Thyroid gland (tissue), 4 donors: ENCODE data around the gene RANBP1. TPM values are rescaled to one million over a fixed set of nuclear protein-coding genes. Genes with fewer than 3 reads are reported as not detected.

ENCODE experiments used
- DNase-seq, 2 donors: peaks; one replicate each; pipeline ENCODE4 v3.0.0-alpha.2; 2019
- H3K27ac ChIP-seq, 3 donors: fragments of 200-600 bp; sonication (generic); 1 replicate in 2 of 3; 2 replicates in 1 of 3; pipeline ENCODE4 v1.5.1; 2016 to 2019; ENCODE audit warnings: mild to moderate bottlenecking in 1 of 3, moderate library complexity in 1 of 3
- H3K27me3 ChIP-seq: fragments of 200-600 bp; sonication (generic); one replicate; pipeline ENCODE4 v1.5.1; 2019
- H3K36me3 ChIP-seq, 2 donors: fragments of 200-600 bp; sonication (generic); one replicate each; pipeline ENCODE4 v1.5.1; 2016 to 2019
- H3K4me1 ChIP-seq, 2 donors: fragments of 200-600 bp; sonication (generic); one replicate each; pipeline ENCODE4 v1.5.1; 2017 to 2019
- H3K4me3 ChIP-seq, 3 donors: fragments of 200-600 bp; sonication (generic); replicated peaks in 1 of 3; 1 replicate in 2 of 3; 2 replicates in 1 of 3; pipeline ENCODE4 v1.5.1; 2016; ENCODE audit warnings: mild to moderate bottlenecking in 1 of 3
- H3K9me3 ChIP-seq: fragments of 200-600 bp; sonication (generic); one replicate; pipeline ENCODE4 v1.5.1; 2017
- POLR2A ChIP-seq, 2 donors: fragments of 450-650 bp; IDR thresholded peaks; one replicate each; pipeline ENCODE4 v1.6.1; 2017; ENCODE audit warnings: antibody characterized with exemption in 2 of 2, mild to moderate bottlenecking in 2 of 2, moderate library complexity in 1 of 2
- WGBS, 2 donors: methylation state at CpG; one replicate each; pipeline ENCODE4 v1.1.5; 2017; 5-methylcytosine and 5-hydroxymethylcytosine counted together
- intact Hi-C: fragments of 100-400 bp; cut with DNase I; formaldehyde crosslinking; loops from one replicate; pipeline ENCODE4 v1.15.1; 2023
- total RNA-seq, 4 donors: library from RNA; depleted of rRNA; stranded (reverse); fragments of >200 nt; gene quantifications; one replicate each; pipeline ENCODE4 v1.2.3, GENCODE V29; 2016
- TF ChIP-seq, protein P1 (sequence below), 6 experiments: fragments of 200-600 bp in 3 of 6; fragments of 450-650 bp in 3 of 6; sonication (generic) in 3 of 6; IDR thresholded peaks; one replicate each; pipeline ENCODE4 v1.5.1; 2016 to 2019; ENCODE audit warnings: antibody characterized with exemption in 6 of 6, mild to moderate bottlenecking in 2 of 6, inconsistent platforms in 1 of 6, moderate library complexity in 1 of 6

RANBP1 gene
- total RNA-seq, 4 donors from 2014 or later = 125 to 232 (median 173) TPM

DNA sequence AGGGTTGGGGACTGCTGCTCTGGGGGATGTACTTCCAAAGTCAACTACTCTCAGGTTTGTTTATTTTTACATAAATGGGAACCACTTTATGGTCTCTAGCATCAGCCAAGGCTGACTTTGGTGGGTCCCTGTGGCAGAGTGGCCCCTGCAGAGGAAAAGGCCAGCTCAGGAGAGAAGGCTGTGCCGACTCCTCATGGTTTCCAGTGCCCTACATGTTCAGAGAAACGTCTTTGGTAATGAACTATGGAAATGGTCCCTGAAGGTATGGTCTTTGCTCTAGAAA, 12.7 kb downstream of the RANBP1 start:
- Histone ChIP-seq H3K36me3 (peaks cover 9 to 19% of the 10 kb centered on the region in 2 donors), H3K4me3 (no peak overlapping the region), H3K27ac (no peak overlapping the region), H3K4me1 (peaks cover 11 to 17% of the 10 kb centered on the region in 2 donors), H3K9me3 (no peaks in the 10 kb centered on the region), H3K27me3 (no peaks in the 10 kb centered on the region)
- TF ChIP-seq POLR2A (IDR thresholded peaks at IDR 0.05) = no peak
- TF ChIP-seq, protein P1, sequence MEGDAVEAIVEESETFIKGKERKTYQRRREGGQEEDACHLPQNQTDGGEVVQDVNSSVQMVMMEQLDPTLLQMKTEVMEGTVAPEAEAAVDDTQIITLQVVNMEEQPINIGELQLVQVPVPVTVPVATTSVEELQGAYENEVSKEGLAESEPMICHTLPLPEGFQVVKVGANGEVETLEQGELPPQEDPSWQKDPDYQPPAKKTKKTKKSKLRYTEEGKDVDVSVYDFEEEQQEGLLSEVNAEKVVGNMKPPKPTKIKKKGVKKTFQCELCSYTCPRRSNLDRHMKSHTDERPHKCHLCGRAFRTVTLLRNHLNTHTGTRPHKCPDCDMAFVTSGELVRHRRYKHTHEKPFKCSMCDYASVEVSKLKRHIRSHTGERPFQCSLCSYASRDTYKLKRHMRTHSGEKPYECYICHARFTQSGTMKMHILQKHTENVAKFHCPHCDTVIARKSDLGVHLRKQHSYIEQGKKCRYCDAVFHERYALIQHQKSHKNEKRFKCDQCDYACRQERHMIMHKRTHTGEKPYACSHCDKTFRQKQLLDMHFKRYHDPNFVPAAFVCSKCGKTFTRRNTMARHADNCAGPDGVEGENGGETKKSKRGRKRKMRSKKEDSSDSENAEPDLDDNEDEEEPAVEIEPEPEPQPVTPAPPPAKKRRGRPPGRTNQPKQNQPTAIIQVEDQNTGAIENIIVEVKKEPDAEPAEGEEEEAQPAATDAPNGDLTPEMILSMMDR (IDR thresholded peaks at IDR 0.05) = no peak
- no peak for DNase-seq
- intact Hi-C loops = loop anchor here (10.0 kb wide), 1 partner anchor 154 kb away; no protein-coding TSS in a partner anchor
- 38 to 44% methylated on average over 2 of the region's 2 CpGs for WGBS, 2 donors

DNA sequence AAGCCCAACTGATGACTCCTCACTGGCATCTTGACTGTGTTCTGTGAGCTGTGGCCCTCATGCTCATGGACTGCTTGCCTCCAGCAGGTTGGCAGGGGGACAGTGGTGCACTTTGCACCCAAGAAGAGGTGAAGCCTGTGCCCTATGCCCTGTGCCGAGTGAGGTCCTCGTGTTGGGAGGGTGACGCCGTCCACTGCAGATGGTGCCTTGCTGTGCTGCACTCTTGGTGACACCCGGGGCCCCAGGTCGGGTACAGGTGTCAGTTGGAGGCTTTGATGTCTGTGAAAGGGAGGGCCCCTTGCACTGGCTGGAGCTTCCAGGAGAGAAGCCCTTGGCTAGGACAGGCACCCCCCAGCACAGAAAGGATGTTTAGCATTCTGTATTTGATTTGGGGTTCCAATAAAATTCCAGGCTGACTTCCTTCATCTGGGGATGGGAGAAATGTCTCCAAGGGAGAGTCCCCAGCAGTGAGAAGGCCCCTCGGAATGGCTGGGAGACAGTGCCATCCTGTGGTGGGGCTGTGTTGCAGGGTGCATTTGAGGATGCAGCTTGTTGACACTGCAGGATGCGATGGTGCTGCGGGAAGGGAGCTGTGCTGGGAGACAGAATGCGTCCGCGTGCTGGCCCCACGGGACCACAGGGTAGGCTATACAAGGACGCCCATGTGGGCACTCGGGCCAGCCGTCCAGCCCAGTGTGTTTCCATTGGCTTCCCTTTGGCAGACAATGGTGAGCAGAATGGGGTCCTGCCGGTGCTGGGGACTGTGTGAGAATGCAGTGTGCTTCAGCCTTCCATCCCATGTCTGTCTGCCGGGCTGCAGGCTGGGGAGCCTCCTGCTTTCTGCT, 13.2 kb downstream of the RANBP1 start:
- TF ChIP-seq, protein P1 (IDR thresholded peaks at IDR 0.05) = peak in 2 of 6 experiments; percentile 20 to 30
- TF ChIP-seq POLR2A (IDR thresholded peaks at IDR 0.05) = no peak
- 28 to 35% methylated on average over 11 to 16 of the region's 18 CpGs for WGBS, 2 donors
- peak in 1 of 2 donors; percentile 27 for DNase-seq
- H3K4me3 ChIP-seq = no peak overlapping the region
- H3K9me3 ChIP-seq = no peaks in the 10 kb centered on the region
- peaks cover 9 to 19% of the 10 kb centered on the region in 2 donors for H3K36me3 ChIP-seq
- H3K27ac ChIP-seq = no peak overlapping the region
- H3K4me1 ChIP-seq = peaks cover 16 to 23% of the 10 kb centered on the region in 2 donors
- no peaks in the 10 kb centered on the region for H3K27me3 ChIP-seq
- intact Hi-C loops = loop anchor here (10.0 kb wide), 1 partner anchor 154 kb away; no protein-coding TSS in a partner anchor

DNA sequence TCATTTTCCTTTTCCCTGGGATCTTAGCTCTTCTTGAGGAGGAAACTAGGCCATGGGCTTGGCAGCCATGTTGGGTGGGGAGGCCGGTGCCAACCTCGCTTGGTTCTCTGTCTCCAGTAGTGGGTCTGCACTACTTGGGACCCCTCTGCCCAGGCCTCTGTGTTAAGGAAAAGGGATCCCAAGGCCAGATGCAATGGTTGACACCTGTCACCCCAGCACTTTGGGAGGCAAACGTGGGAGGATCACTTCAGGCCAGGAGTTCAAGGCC, 13.8 kb downstream of the RANBP1 start:
- Histone ChIP-seq H3K4me1 (peaks cover 18 to 27% of the 10 kb centered on the region in 2 donors), H3K27me3 (no peaks in the 10 kb centered on the region), H3K4me3 (no peak overlapping the region), H3K36me3 (peaks cover 9 to 19% of the 10 kb centered on the region in 2 donors), H3K9me3 (no peaks in the 10 kb centered on the region), H3K27ac (no peak overlapping the region)
- intact Hi-C loops = loop anchor here (10.0 kb wide), 1 partner anchor 155 kb away; no protein-coding TSS in a partner anchor
- DNase-seq = no peak
- no peak for TF ChIP-seq POLR2A (IDR thresholded peaks at IDR 0.05)
- TF ChIP-seq, protein P1 (IDR thresholded peaks at IDR 0.05) = no peak
- 93 to 96% methylated on average over 3 of the region's 3 CpGs for WGBS, 2 donors

DNA sequence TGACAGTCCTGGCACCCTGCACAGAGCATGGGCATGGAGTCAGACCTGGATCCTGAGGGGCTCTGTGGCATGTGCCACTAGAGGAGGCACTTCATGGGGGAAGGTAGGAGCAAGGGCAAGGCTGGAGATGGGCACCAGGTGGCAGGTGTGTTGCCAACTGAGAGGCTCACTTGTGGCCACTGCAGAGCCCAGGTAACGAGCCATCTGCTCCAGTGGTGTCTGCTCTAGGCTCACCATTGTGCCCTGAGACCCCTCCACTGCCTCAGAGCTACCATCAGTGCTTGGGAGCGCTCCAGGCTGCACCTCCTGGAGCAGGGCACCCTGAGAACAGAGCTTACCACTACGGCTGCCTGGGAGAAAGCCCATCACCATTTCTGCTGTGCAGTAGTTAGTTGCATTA, 14.4 kb downstream of the RANBP1 start:
- TF ChIP-seq, protein P1 (IDR thresholded peaks at IDR 0.05) = no peak
- TF ChIP-seq POLR2A (IDR thresholded peaks at IDR 0.05) = no peak
- intact Hi-C loops = no loop called here
- peak overlapping the region in 1 of 3 donors; percentile 97 for H3K4me3 ChIP-seq
- DNase-seq = no peak
- H3K36me3 ChIP-seq = peaks cover 7 to 16% of the 10 kb centered on the region in 2 donors
- 61% methylated on average over 3 of the region's 3 CpGs; no CpG with 5 or more reads in 1 of the 2 donors for WGBS, 2 donors
- peaks cover 18 to 34% of the 10 kb centered on the region in 2 donors for H3K4me1 ChIP-seq
- H3K9me3 ChIP-seq = no peaks in the 10 kb centered on the region
- peak overlapping the region in 2 of 3 donors; percentile 73 to 94 for H3K27ac ChIP-seq
- no peaks in the 10 kb centered on the region for H3K27me3 ChIP-seq
